ENCODE data around the gene MESP2.

DNA sequence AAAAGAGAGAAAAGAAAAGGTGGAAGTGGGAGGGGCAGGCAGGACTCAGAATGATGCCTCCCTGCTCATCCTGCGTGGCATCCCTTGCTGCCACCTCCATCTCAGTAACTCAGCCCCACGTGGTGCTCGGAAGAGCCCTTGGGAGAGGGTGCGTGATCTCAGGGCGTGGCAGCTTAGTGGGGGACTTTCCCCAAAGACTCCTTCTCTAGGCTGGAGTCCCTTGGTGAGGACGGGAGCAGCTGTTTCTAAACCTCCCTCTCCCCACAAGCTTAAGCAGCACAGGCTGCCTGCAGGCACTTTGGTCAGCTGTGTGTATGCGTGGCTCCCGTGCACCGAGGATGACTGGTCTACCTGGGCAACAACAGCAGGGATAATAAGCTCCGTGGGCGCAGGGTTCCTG, 45.9 kb downstream of the MESP2 start:
- TF ChIP-seq, protein P1, sequence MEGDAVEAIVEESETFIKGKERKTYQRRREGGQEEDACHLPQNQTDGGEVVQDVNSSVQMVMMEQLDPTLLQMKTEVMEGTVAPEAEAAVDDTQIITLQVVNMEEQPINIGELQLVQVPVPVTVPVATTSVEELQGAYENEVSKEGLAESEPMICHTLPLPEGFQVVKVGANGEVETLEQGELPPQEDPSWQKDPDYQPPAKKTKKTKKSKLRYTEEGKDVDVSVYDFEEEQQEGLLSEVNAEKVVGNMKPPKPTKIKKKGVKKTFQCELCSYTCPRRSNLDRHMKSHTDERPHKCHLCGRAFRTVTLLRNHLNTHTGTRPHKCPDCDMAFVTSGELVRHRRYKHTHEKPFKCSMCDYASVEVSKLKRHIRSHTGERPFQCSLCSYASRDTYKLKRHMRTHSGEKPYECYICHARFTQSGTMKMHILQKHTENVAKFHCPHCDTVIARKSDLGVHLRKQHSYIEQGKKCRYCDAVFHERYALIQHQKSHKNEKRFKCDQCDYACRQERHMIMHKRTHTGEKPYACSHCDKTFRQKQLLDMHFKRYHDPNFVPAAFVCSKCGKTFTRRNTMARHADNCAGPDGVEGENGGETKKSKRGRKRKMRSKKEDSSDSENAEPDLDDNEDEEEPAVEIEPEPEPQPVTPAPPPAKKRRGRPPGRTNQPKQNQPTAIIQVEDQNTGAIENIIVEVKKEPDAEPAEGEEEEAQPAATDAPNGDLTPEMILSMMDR (IDR thresholded peaks at IDR 0.05), result no peak
- no peak for TF ChIP-seq ZFX (IDR thresholded peaks at IDR 0.05; ENCODE audit: borderline replicate concordance)

Data from 22Rv1 (cell line).